Ramos (cell line): Measurements from ENCODE around the gene GALR2.

Experiments
- in situ Hi-C: fragments of 300-500 bp; cut with MboI; formaldehyde crosslinking; loops from one replicate; pipeline ENCODE4 v1.14.3; 2022; ENCODE audit warnings: low sequenced_read_pairs; ENCODE audit not compliant: unreplicated experiment

The GALR2 gene

DNA sequence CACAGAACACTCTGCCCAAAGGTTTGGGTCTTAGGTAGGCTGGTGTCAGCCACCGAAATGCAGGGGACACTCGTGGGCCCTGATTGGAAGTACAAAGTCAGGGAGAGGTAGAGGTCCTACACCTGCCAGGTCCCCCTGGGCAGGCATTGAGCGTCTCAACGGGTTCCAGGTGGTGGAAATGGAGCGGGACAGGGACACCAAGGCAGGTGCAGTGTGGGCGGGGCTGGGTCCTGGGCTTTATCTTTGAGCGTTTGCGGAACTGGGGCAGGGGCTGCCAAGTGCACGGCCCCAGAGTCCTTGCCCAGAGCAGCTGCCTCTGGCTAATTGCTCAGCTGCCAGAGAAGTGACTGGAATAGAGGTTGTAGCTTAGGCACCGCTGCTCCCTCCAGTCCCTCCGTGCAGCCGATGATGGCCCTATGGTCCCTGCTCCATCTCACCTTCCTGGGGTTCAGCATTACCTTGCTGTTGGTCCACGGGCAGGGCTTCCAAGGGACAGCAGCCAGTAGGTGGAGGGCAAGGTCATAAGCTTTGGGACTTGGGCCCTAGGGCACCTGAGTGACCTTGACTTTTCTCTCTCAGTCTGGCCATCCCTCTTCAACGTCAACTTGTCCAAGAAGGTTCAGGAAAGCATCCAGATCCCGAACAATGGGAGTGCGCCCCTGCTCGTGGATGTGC is 4.4 kb downstream of the GALR2 start, which contains the start of gene ZACN:
Gene ZACN, plus strand, starts transcription at position 323 of the 675 bp plus-strand sequence. Its CDS starts 83 bp downstream, at position 406.
- in situ Hi-C loops: no loop called here

DNA sequence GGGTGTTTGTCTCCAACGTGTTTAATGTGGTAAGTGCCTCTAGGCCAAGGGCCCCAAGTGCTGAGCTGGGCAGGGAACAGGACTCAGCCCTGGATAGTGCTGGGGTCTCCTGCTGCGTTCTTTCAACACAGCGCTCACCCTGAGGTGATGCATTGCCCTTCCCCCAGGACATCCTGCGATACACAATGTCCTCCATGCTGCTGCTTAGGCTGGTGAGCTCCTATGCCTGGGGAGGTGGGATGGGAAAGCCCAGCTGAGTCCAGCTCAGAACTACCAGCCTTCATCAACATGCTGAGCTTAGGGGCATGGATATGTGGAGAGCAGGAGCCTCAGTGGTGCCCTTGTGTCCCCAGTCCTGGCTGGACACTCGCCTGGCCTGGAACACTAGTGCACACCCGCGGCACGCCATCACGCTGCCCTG is 5.0 kb downstream of the GALR2 start:
- in situ Hi-C loops: no loop called here

DNA sequence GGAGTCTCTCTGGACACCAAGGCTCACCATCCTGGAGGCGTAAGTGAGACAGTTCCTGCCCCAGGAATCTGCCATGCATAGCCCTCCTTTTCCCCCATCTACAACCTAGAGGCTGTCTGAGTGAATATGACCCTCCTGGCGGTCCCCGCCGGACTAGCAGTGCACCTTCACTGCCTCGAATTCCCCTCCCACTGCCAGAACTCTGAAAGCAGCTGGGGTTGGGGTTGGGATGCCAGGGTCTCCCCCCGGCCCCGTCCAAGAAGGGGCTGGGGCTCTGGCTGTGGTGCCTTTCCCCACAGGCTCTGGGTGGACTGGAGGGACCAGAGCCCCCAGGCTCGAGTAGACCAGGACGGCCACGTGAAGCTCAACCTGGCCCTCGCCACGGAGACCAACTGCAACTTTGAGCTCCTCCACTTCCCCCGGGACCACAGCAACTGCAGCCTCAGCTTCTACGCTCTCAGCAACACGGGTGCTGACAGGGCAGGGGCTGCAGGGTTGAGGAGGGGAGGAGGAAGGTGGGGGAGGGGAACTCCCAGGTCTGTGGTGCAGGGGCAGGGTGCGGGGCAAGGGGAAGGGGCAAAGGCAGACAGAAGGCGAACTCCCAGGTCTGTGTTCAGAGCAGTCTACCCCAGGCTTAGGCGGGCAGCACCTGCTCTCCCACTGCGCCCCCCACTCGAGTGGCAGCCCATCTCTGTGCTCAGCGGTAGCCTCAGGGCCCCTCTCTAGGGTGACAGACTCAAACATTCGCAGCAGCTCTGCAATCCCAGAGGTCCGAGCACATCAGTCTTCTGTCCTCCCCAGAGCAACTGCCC is 5.6 kb downstream of the GALR2 start:
- in situ Hi-C loops: no loop called here

DNA sequence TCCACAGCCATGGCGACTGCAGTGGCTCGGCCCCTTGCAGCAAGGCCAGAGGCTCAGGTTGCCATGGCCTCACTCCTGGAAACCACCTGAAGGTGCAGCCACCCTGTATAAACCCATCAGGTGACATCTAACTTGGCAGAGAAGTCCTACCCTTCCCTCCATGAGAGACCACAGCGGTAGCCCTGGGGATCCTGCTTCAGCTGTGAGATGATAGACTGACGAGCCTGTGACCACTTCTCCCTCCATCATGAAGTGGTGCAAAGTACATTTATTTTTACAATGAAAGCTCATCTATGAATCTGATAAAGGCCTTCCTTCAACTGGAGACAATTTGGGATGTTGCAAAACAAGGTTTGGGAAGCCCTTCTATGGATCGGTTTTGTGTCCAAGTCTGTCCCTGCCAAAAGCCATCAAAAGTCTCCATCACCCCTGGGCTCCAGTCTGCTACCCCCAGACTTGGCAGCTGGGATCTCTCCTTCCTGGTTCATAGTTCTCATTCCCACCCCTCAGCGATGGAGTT is 6.2 kb downstream of the GALR2 start:
- in situ Hi-C loops: no loop called here

DNA sequence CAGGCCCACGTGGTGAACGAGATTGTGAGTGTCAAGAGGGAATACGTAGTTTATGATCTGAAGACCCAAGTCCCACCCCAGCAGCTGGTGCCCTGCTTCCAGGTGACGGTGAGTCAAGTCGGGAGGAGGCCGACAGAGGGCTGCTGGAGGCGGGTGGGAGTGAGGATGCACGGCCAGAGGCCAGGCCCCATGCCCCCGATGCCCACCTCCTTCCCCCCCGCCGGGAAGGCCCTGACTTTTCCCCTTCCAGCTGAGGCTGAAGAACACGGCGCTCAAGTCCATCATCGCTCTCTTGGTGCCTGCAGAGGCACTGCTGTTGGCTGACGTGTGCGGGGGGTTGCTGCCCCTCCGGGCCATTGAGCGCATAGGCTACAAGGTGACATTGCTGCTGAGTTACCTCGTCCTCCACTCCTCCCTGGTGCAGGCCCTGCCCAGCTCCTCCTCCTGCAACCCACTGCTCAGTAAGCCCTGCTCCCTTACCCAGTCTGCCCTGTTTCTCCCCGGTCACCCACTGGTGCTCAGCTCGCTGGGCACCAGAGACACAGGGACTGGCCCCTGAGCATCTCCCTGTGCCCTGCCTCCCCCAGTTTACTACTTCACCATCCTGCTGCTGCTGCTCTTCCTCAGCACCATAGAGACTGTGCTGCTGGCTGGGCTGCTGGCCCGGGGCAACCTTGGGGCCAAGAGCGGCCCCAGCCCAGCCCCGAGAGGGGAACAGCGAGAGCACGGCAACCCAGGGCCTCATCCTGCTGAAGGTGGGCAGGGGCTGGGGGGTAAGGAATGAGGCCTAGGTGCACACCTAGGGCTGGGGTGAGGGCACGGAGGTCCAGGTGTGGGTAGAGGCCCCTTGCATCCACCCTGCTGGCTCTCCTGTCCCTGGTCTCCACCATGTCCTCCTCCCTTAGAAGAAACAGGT is 7.0 kb downstream of the GALR2 start:
- in situ Hi-C loops: no loop called here

DNA sequence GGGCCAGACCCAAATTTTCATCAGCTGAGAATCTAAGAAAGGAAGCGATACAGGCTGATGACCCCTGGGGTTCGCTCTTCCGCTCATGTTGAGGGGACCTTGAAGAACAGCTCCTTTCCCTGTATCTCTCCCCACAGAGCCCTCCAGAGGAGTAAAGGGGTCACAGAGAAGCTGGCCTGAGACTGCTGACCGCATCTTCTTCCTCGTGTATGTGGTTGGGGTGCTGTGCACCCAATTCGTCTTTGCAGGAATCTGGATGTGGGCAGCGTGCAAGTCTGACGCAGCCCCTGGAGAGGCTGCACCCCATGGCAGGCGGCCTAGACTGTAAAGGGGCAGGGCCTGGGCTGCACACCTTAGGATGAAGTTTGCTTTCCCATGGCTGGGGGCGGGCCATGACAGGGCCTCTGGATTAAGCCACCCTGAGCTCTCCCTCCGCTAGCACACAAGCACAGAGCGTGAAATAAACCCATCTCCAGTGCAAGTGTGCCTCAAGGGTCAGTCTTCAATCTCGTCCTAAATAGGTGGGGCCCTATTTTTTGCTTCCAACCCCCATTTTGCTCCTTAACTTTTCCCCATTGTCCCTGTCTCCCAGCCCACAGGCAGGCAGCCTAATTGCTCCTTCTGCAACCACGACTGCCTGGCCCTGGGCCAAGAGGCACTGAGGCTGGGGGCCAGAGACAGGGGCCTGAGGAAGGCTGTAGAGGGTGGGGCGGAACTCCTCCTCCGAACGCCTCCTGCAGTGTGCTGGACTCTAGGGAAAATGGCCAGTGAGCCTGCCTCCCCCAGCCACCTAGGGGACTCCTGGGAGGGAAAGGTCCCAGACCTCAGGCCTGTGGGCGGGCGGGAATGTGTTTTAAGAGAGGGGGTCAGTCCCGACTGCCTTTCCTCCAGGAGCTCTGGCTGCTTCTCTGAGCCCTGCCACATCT is 8.0 kb downstream of the GALR2 start:
- in situ Hi-C loops: no loop called here

DNA sequence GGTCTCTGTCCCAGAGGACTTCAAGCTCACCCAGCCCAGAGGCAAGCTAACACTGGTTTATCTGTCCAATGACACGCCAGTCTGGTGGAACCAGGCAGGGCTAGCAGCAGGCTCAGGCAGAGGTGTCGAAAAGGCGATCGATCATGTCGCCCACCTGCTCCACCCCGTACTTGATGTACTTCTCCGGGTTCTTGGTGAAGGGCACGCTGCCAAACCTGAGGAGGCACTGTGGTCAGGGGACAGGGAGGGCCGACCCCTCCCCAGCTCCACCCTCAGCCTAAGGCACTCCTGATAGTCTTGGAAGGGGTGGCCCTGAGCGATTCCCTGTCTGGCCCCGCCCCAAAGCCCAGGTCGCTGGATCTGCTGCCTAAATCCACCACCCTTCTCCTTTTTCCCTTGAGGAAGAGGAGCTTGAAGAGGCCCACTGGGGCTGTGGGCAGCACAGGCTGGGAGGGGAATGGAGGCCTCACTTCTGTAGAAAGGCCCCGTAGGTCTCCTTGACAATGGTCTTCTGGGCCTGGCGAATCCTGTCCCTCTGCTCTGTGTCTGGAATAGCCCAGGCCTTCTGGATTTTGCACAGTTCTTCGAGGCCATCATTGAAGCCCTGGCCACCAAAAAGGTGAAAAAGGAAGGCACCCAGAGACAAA is 9.1 kb downstream of the GALR2 start:
- in situ Hi-C loops: no loop called here

DNA sequence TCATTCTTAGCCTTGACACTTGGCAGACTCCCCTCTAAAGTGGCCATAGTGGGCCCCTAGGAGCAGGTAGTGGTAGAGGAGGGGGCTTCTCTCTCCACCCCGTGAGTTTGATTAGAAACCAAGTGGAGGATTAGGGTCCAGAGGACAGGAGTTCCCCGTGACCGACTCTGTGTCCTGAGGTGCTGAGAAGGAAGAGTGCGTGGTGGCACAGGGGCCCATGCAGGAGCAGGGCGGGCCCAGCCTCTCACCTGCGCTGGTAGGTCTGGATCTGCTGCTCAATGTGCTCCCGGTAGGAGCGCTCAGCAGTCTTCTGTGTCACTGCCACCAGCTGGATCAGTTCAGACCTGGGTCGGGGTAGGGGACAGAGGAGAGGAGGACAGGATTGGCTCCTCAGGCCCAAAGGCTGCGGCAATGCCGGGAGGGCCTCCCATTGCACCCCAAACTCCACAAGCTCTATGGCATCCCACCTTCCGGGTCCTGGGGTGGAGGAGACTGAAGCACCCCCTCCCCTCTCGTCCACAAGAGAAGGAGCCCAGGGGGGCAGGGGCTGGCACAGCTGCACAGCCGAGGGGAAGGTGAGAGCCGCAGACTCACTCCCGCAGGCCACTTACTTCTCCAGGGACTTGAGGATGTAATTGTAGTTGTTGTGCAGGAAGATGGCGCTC is 10.6 kb downstream of the GALR2 start:
- in situ Hi-C loops: no loop called here

DNA sequence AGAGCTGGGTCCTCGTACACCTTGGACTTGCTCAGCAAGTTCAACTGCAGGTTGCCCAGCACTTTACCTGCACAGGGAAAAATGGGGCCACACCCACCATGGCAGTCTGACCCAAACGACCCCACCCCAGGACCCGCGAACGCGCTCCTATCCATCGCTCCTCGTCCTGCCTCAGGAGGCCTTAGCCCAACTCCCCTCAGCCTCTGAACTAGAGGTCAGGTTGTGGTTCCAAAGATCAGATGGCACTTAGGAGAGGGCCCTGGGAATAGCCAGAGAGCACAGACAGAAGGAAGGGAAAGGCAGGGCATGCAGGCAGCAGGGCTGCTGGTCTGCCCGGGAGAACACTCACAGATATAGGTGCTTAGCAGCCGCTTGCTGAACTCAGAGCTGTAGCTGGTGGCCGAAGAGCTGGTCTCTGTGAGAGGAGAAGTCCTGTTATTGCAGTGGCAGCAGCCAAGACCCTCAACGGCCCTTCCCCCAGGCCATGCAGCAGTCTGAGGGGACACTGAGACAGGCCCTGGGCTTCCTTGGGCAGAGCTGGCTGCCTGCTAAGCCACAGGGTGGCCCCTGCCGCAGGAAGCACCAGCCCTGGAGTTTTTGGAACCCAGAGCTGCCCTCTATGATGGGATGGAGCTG is 11.3 kb downstream of the GALR2 start:
- in situ Hi-C loops: no loop called here

DNA sequence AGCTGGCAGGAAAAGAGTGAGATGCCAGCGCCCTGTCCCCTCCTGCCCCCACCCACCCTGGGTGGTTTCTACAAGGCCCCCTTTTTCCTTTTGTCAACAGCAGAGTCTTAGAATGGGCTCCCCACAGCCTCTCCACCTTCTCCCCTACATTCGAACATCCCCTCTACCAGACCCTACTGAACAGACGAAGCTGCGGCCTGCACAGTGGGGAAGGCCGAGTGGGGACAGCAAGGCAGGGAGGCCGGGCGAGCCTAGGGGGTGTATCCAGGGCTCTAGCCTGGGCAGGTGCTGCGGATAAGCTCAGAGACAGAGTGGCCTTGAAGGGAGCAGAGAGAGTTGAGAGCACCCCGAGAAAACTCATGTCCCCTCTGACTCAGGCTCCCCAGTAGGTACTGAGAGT is 11.8 kb downstream of the GALR2 start:
- in situ Hi-C loops: no loop called here

DNA sequence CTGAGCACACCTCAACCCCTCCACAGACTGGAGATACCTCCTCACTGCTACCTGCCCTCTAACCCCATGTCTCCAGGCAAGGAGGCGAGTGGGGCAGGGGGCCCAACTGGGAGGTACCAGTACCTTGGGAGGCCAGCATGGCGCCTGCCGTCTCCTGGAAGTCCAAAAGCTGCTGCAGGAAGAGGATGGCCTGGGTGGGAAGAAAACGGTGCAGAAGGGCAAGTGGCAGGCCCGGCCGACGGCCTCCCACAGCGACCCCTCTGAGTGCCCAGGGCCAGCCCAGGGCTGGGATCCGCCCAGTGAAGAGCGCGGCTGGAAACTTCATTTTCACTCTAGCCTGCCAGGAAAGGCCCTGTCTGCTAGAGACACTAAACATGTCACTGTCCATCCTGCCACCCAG is 12.9 kb downstream of the GALR2 start:
- in situ Hi-C loops: no loop called here

DNA sequence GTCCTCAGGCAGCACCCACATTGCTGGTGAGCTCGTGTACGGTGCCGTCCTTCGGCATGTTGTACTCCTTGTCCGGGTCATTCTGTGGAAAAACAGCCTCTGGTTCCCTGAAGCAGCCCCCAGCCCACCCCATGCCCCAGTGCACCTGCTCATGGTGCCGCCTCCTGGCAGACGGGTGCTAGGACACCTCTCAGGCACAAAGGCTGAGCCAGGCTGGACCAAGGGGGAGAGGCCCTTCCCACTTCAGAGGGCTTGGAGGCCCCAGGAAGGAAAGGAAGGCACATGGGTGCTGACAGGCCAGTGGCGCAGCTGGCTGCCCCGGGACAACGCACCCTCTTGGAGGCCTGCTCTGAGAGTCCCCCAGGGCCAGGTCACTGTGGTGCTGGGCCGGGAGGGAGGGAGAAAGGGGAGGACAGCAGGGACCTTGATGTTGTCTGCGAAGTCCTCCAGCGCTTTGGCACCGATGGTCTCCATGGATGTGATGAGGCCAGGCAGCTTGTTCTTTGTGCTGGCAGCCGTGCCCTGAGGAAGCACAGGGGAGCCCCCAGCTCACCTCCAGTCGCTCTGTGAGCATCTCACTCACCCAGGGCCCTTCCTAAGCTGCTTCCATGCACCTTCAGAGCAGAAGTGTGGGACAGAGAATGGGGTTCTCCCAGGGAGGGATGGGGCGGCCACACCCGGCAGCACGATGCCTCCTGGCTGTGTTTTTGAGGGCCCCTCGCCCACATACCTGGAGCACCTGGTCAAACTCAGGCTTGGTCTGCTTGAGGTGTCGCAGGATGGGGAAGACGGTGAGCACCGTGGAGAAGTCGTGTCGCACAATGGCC is 13.7 kb downstream of the GALR2 start:
- in situ Hi-C loops: no loop called here

DNA sequence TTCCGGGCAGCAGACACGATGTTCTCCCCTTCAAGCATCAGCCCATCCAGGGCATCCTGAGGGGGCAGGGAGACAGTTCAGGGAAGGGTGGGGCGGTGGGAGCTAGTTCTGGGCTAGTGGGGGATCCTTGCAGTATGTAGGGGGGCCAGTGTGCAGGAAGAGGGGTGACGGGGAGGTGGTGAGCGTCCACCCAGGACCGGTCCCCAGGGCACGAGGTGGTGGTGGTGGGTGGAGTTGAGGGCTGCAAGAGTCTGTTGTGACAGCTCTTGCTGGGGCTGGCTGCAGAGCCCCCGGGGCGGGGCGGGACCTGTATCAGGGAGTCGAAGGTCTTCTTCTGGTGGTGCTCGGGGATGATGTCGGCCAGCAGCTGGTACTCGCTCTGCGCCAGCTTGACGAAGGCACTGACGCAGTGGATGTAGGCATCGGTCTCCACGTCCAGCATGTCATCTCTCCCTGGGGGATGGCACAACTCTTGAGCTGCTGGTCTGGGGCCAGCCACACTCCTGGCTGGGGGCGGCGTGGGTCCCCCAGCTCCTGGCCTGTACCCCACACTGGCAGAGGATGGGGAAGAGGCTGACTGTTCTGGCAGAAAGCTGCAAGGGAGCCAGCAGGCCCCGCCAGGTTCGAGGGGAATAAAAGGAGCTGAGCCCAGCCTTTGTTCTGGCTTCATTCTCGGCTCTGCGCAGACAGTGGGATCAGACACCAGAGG is 14.4 kb downstream of the GALR2 start:
- in situ Hi-C loops: no loop called here

DNA sequence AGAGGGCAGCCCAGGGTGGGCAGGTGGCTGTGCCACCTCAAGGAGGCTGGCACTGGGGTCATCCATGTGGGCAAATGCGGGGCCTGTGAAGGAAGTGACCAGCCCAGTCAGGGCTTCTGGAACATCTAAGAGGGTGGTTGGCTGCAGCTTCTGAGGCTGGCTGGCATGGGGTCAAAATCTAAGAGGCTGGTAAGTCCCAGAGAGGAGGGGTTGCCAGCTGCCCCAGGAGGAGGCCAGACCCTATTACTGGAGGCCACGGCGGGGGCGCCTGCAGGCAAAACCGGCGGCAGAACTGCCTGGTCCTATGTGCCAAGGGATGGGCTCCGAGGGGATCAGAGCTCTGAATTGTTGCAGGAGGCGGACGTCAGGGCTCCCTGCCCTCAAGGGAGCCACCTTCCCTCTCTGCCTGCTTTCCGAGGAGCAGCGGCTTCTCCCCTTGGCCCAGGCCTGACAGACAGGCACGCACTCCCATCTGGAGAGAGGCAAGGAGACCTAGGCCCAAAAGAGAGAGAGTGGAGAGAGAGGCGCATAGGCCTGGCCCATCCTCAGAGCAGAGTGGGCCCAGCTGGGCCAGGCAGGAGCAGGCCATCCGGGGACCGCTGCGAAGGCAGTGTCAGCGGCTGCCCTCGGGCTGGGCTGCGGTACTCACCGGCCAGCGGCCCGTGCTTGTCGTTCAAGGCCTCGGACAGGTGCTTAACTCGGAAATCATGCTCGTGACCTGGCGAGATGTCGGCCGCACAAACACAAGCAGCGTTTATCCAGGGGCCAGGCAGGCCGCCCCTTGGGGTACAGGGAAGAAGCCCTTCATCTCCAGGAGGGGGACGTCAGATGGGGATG is 15.3 kb downstream of the GALR2 start:
- in situ Hi-C loops: no loop called here

DNA sequence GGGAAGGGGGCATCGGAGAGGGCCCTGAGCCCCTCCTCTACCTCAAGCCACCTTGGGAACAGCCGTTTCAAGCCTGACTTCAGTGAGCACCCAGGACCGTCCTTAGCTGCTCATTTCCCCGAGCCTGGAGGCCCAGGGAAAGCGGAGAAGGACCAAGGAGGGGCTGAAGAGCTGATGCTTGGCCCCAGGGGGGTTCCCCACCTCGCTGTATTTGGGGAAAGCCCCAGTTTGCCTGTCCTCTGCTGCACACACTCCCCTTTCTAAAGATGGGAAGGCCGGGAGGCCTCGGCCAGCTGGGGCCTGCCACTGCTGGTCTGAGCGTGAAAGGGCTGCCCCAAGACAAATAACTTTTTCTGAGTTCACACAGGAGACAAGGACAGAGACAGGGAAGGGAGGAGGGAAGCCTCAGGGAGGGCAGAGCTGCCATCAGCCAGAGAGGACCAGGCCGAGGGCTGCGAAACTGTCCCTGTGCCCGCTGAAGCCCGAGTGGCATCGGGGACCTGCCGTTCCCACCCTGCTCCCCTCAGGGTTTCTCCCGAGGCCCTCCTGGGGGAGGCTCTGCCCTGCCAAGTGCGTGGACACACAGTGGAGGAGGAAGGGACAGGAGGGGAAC is 16.0 kb downstream of the GALR2 start:
- in situ Hi-C loops: no loop called here
